ENCODE measurements around the gene PLA2G12A.

DNA sequence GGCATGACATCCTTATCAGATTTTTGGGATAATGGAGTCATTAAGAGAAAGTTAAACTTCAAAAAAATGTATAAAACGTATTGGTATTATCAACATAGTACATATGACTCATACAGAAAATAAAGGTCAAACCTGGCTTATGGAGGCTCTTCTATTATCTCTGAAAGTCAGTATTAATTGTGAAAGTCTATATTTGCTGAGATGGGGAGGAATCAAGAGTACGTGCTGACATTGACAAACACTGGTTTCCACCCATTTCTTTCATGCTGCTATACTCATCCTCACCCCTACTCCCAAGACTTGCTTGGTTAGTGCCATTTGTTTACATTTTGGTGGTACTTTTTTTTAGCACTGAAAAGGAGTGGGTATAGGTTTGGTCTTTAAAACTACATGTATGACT is 30.8 kb upstream of the PLA2G12A start:
- no peak for TF ChIP-seq CTCF (IDR thresholded peaks at IDR 0.05; ENCODE audit: insufficient read depth, low read length, poor library complexity, severe bottlenecking)
- no peak for TF ChIP-seq EZH2phosphoT487 (conservative IDR thresholded peaks at IDR 0.05; ENCODE audit: low read length)

All from SU-DHL-6 (cell line).